Keratinocyte (primary cell): ENCODE results near the gene BTN3A1. TPM values are rescaled to one million over a fixed set of nuclear protein-coding genes. Genes with fewer than 3 reads are reported as not detected.

Experiments used
- DNase-seq: peaks from one replicate; pipeline ENCODE4 v3.0.0-alpha.2; 2011; ENCODE audit warnings: low read depth, missing footprints, low spot score
- FAIRE-seq: peaks from 2 replicates; lab custom pipeline; 2011; peaks lifted over from hg19 to GRCh38; lab: Jason Lieb, UNC
- H2AFZ ChIP-seq: 2 replicates; pipeline ENCODE4 v1.6.0; 2012; ENCODE audit warnings: low read length, control low read depth, inconsistent platforms; ENCODE audit not compliant: control insufficient read depth
- H3K27ac ChIP-seq: 2 replicates; pipeline ENCODE4 v1.5.1; 2011; ENCODE audit warnings: low read length; ENCODE audit not compliant: control insufficient read depth, insufficient read depth
- H3K27me3 ChIP-seq: 3 replicates; pipeline ENCODE4 v1.6.0; 2011; ENCODE audit warnings: low read length; ENCODE audit not compliant: control insufficient read depth, insufficient read depth; ENCODE audit errors: extremely low read depth
- H3K36me3 ChIP-seq, 2 experiments: 2 replicates in 1 of 2; 3 replicates in 1 of 2; pipeline ENCODE4 v1.5.1; 2011; ENCODE audit warnings: low read length in 2 of 2, mild to moderate bottlenecking in 1 of 2; ENCODE audit not compliant: control insufficient read depth in 2 of 2, insufficient read depth in 2 of 2; ENCODE audit errors: extremely low read depth in 1 of 2
- H3K4me1 ChIP-seq: 3 replicates; pipeline ENCODE4 v1.5.1; 2011; ENCODE audit warnings: low read length; ENCODE audit not compliant: control insufficient read depth, insufficient read depth; ENCODE audit errors: extremely low read depth
- H3K4me2 ChIP-seq: 3 replicates; pipeline ENCODE4 v1.6.0; 2011; ENCODE audit warnings: low read depth, low read length; ENCODE audit not compliant: control insufficient read depth, insufficient read depth; ENCODE audit errors: extremely low read depth
- H3K4me3 ChIP-seq, 3 experiments: fragments of 200-600 bp in 1 of 3; sonication (generic) in 1 of 3; 2 replicates in 2 of 3; 3 replicates in 1 of 3; pipeline ENCODE4 v1.5.1; 2011 to 2016; ENCODE audit warnings: low read length in 3 of 3, mild to moderate bottlenecking in 3 of 3, control low read depth in 2 of 3, inconsistent platforms in 1 of 3, low read depth in 1 of 3, mixed read lengths in 1 of 3, mixed run types in 1 of 3, moderate library complexity in 1 of 3; ENCODE audit not compliant: control insufficient read depth in 2 of 3, insufficient read depth in 2 of 3; ENCODE audit errors: extremely low read depth in 1 of 3
- H3K79me2 ChIP-seq: 2 replicates; pipeline ENCODE4 v1.6.0; 2012; ENCODE audit warnings: low read length; ENCODE audit not compliant: control insufficient read depth, insufficient read depth
- H3K9ac ChIP-seq: 3 replicates; pipeline ENCODE4 v1.6.0; 2011; ENCODE audit warnings: low read length; ENCODE audit not compliant: control insufficient read depth, insufficient read depth; ENCODE audit errors: extremely low read depth
- H3K9me1 ChIP-seq: 3 replicates; pipeline ENCODE4 v1.6.0; 2011; ENCODE audit warnings: low read length; ENCODE audit not compliant: control insufficient read depth, insufficient read depth; ENCODE audit errors: extremely low read depth
- H3K9me3 ChIP-seq: 2 replicates; pipeline ENCODE4 v1.5.1; 2012; ENCODE audit warnings: low read depth, low read length; ENCODE audit not compliant: control insufficient read depth
- H4K20me1 ChIP-seq: 3 replicates; pipeline ENCODE4 v1.6.0; 2011; ENCODE audit warnings: low read length; ENCODE audit not compliant: control insufficient read depth, insufficient read depth; ENCODE audit errors: extremely low read depth
- CTCF ChIP-seq, 3 experiments: IDR thresholded peaks in 1 of 3; conservative IDR thresholded peaks in 1 of 3; optimal IDR thresholded peaks in 1 of 3; 2 replicates in 2 of 3; 3 replicates in 1 of 3; pipeline versions ENCODE3 to v1.5.1; 2011; ENCODE audit warnings: low read length in 3 of 3, mild to moderate bottlenecking in 3 of 3, moderate library complexity in 2 of 3, control low read depth in 1 of 3, inconsistent platforms in 1 of 3; ENCODE audit not compliant: insufficient read depth in 2 of 3; ENCODE audit errors: extremely low read depth in 1 of 3
- EZH2 ChIP-seq: IDR thresholded peaks from one replicate; pipeline ENCODE4 v1.6.1; 2012; ENCODE audit warnings: inconsistent platforms, mild to moderate bottlenecking, low read length, moderate library complexity
- dilution Hi-C: fragments of 300-500 bp; cut with MboI; formaldehyde crosslinking; loops from one replicate; pipeline ENCODE4 v1.7.0; 2020; ENCODE audit warnings: low sequenced_read_pairs; ENCODE audit not compliant: extremely low pct_ligation_motif_present
- polyA plus RNA-seq, 5 experiments: library from polyadenylated mRNA; depleted of rRNA in 3 of 5; stranded (reverse) in 3 of 5; stranded (forward) in 1 of 5; unstranded in 1 of 5; fragments of >200 nt; gene quantifications; 1 replicate in 1 of 5; 2 replicates in 3 of 5; 3 replicates in 1 of 5; pipeline versions ENCODE4 v1.2.1 to v1.2.3, GENCODE V29; 2011 to 2012; ENCODE audit warnings: missing spikeins in 2 of 5, low read depth in 1 of 5, low replicate concordance in 1 of 5

The BTN3A1 gene
- polyA plus RNA-seq, 1 donor (not counting 4 experiments of a cell fraction or from before 2014, with no cell fraction given): 6.9 TPM

GRCh38 chr6:26411751-26412150, 9.7 kb downstream of the BTN3A1 start:
- dilution Hi-C loops: no loop called here
- no peak overlapping the region for H3K9ac ChIP-seq
- no peaks in the 10 kb centered on the region for H4K20me1 ChIP-seq
- H3K79me2 ChIP-seq: no peaks in the 10 kb centered on the region
- TF ChIP-seq CTCF (optimal IDR thresholded peaks at IDR 0.05 in 1 of 3, IDR thresholded peaks at IDR 0.05 in 1 of 3, conservative IDR thresholded peaks at IDR 0.05 in 1 of 3; ENCODE audit: extremely low read depth in 1 of 3, insufficient read depth in 2 of 3, low read length in 3 of 3) (no peak), EZH2 (no peak)
- H3K9me1 ChIP-seq: no peaks in the 10 kb centered on the region
- H3K9me3 ChIP-seq: no peaks in the 10 kb centered on the region
- H2AFZ ChIP-seq: no peak overlapping the region
- no peak for DNase-seq
- H3K27ac ChIP-seq: no peak overlapping the region
- H3K4me3 ChIP-seq: no peak overlapping the region
- no peak overlapping the region for H3K4me2 ChIP-seq
- no peaks in the 10 kb centered on the region for H3K36me3 ChIP-seq
- FAIRE-seq: no peak
- no peaks in the 10 kb centered on the region for H3K27me3 ChIP-seq
- H3K4me1 ChIP-seq: no peaks in the 10 kb centered on the region

- TF ChIP-seq CTCF (optimal IDR thresholded peaks at IDR 0.05 in 1 of 3, IDR thresholded peaks at IDR 0.05 in 1 of 3, conservative IDR thresholded peaks at IDR 0.05 in 1 of 3; ENCODE audit: extremely low read depth in 1 of 3, insufficient read depth in 2 of 3, low read length in 3 of 3): no peak
- no peak for TF ChIP-seq EZH2
- Histone ChIP-seq H4K20me1 (no peaks in the 10 kb centered on the region), H3K27me3 (no peaks in the 10 kb centered on the region), H3K4me2 (no peak overlapping the region), H3K9me1 (no peaks in the 10 kb centered on the region), H3K79me2 (no peaks in the 10 kb centered on the region), H3K4me3 (no peak overlapping the region), H3K4me1 (no peaks in the 10 kb centered on the region), H2AFZ (no peak overlapping the region), H3K9ac (no peak overlapping the region), H3K36me3 (no peaks in the 10 kb centered on the region), H3K27ac (no peak overlapping the region), H3K9me3 (no peaks in the 10 kb centered on the region)
- dilution Hi-C loops: no loop called here
- FAIRE-seq (no peak), DNase-seq (no peak)
Observed at GRCh38 chr6:26412228-26412627, 10.2 kb downstream of the BTN3A1 start.
